HG03469 (cell line): ENCODE measurements around the gene MYBBP1A.
"Not testable (repeated sequence)": the region's sequence is repeated elsewhere in the genome, so short reads cannot be mapped to it uniquely, and the experiment has no call there.

Experiments
- ATAC-seq: cut with Tn5 transposase; IDR thresholded peaks from one replicate; pipeline ENCODE4 v1.9.1; 2021; ENCODE audit warnings: mild to moderate bottlenecking, moderate library complexity, moderate number of reproducible peaks; ENCODE audit not compliant: unreplicated experiment

The MYBBP1A gene

DNA sequence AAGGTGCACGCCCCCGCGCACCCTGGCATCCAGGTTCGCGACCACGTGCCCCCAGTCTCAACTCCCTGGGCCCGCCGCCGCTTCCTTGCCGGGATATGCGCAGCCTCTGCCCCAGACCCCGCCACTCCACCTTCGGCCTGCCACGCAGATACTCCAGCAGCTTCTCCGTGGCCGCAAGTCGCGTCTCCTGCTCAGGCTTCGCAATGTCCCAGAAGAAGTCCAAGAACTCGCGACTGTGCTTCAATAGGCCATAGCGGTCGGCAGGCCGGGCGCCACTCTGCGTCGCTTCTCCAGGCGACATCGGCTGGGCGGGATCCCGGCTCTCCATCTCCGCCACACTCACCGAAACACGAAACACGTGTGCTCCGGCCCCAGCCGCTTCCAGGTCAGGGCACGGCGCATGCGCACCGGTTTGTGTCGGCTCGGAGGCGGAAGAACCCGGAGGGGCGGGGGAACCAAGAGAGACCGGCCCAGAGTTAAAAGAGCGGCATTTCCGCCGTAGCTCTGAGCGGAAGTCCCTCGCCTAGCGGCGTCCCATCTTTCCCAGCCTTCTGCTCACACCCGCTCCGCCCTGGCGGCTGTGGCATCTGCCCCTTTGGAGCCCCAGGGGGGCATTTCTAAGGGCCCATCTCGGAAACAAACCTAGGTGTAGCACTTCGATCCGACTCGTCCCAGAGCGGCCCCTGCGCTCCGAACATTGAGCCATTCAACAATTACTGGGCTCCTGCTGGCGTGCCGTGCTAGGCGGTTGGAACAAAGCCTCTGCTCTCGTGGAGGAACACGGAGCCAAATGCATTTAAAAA lies at the start of gene MYBBP1A:
Gene MYBBP1A, minus strand, starts transcription at position 388 of the 803 bp plus-strand sequence. Its CDS starts 60 bp downstream, at position 328.
- ATAC-seq, result peak; percentile 60

- not testable (repeated sequence) for ATAC-seq
Measured at GRCh38 chr17:4604736-4605135, 49.6 kb upstream of the MYBBP1A start.

DNA sequence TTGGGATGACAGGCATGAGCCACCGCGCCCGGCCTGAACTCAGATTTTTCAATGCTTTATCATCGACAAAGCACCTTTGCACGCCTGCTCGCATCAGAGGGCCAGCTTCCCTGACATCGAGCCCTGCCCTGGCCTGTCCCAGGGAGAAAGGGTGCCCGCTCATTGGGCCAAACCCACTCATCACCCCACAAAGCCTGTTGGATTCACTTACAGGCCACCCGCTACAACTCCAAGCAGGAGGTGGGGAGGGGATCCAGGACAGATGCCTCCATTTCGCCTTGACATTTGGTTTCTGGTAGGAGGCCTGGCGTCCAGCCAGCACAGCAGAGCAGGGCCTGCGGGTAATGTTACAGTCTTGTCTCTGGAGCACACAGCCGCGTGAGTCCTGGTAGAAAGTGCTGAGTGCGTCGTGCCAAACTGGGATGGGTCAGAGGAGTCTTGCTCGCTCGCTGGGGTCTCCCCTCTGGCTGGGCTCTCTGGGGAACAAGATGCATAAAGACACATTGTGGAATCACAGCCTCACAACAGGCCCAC lies 49.0 kb upstream of the MYBBP1A start:
- ATAC-seq, result no peak

DNA sequence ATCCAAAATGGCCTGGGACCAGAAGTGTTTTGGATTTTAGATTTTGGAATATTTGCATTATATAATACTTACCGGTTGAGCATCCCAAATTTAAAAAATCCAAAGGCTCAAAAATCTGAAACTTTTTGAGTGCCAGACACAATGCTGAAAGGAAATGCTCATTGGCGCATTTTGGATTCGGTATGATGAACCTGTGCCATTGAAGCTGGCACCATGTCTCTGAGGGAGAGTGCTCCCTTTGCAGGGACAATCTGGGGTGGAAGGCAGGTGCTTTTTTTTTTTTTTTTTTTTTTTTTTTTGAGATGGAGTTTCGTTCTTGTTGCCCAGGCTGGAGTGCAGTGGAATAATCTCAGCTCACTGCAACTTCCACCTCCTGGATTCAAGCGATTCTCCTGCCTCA lies 46.9 kb upstream of the MYBBP1A start:
- no peak for ATAC-seq

GRCh38 chr17:4601326-4601725 lies 46.1 kb upstream of the MYBBP1A start:
- no peak for ATAC-seq

DNA sequence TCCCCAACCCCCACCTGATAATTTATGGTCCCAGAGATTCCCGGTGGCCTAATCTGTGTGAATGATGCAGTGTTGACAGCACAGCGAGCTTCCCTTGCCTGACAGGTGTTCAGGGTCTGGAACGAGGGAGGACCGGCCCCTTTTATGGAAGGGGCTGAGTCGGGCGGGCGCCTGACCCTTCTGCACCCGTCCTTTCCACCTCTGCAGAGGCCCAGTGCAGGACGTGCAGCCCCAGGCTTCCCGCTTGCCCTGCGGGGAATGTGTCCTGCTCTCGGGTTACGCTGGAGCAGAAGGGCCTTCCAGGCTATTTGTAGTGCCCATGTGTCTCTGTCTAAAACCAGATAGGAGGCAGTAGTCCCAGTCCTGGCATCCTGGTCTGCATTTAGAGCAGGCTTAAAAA lies 45.4 kb upstream of the MYBBP1A start:
- no peak for ATAC-seq

DNA sequence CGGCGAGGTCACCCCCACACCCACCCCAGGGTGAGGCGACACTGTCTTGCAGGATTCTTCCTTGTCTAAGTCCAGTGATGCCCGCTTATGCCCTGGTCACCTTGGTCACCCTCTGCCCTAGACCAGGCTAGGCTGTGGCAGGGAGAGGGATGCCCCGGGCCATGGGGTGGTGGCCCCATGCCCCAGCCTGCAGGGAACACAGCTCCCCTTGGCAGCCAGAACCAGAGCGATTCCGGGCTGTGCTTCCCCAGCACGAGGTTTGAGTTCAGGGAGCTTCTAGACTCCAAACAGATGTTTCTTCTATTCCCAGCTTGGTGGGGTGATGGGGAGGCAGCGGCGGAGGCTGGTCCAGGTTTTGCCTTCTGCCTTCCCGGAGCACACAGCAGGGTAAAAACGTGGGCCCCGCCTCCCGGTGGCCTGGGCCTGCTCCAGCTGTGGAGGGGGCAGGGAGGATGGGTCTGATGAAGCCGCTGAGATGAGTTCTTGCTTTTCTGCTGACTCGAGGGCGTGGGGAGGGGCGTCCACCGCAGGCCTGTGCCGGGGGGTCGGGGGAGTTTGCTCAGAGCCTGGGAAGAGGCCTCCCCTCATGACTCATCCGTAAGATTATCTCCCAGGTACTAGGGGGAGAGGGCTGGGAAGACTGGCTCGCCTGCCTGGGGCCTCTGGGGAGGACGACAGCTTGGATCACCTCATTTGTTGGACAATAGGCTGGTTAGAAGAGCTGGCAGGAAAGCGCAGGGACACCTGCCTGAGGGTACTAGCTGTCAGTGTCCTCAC lies 44.5 kb upstream of the MYBBP1A start:
- ATAC-seq, result no peak

GRCh38 chr17:4598776-4599504 lies 43.8 kb upstream of the MYBBP1A start:
- ATAC-seq, result no peak

GRCh38 chr17:4597975-4598374 lies 42.8 kb upstream of the MYBBP1A start:
- no peak for ATAC-seq

GRCh38 chr17:4596636-4597380 lies 41.6 kb upstream of the MYBBP1A start:
- ATAC-seq, result no peak

DNA sequence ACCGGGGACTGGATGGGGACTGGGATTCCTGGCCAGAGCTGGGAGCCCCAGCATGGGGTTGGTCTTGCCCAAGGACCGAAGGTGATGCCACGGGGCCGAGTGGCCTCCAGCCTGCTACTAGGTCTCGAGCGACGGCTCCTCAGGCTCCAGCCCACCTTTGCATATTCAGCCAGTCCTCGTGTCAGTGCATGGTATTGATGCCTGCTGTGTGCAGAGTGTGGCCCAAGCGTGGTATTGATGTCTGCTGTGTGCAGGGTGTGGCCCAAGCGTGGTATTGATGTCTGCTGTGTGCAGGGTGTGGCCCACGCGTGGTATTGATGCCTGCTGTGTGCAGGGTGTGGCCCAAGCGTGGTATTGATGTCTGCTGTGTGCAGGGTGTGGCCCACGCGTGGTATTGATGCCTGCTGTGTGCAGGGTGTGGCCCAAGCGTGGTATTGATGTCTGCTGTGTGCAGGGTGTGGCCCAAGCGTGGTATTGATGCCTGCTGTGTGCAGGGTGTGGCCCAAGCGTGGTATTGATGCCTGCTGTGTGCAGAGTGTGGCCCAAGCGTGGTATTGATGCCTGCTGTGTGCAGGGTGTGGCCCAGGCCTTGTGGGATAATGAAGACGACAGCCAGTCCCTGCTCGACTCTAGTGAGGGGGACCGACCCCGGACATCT lies 40.6 kb upstream of the MYBBP1A start:
- ATAC-seq, result not testable (repeated sequence)

DNA sequence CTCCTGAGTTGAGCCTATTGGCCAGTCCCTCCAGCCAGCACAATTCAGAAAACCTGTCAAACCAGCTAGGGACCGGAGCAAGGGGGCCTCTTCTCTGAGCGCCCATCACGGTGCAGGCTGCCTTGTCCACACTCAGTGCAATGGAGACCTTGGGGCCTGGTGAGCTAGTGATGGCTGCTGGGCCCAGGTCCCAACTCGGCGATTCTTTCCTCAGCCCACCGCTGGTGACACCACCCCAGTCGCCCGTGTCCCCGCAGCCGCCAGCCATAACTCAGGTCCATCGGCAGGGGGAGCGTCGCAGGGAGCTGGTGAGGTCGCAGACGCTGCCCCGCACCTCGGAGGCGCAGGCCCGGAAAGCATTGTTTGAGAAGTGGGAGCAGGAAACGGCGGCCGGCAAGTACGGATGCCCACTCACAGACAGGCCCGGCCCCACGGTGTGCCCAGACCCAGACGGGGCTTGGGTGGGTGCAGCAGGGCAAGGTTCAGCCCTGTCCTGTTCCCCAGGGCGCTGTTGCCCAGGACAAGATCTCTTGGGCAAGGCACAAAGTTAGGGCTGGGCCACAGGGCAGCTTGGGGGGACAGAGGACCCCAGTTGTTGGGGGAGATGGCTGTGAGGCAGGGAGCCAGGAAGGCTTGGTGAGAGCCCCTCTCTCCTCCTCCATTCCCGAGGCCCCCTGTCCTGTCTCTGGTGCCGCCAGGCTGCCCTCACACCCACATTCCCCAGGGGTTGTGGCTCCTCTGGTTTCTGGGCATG lies 39.9 kb upstream of the MYBBP1A start:
- no peak for ATAC-seq

- ATAC-seq, result no peak
Measured at GRCh38 chr17:4594406-4594805, 39.2 kb upstream of the MYBBP1A start.

DNA sequence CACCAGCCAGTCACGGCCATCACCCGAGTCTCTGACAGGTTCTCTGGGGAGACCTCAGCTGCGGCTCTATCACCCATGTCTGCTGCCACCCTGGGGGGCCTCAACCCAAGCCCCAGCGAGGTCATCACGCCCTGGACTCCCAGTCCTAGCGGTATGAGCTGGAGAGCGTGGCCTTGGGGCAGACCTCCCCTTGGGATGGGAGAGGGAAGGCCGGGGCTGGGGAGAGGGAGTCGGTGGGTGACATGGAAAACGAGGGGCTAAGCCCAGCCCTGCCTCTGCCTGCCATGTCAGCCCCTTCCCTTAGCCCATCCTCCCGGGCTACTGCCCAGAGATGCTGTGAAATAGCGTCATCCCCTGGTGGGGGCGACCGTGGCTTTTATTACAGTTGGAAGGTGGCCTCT lies 37.8 kb upstream of the MYBBP1A start:
- ATAC-seq, result no peak

DNA sequence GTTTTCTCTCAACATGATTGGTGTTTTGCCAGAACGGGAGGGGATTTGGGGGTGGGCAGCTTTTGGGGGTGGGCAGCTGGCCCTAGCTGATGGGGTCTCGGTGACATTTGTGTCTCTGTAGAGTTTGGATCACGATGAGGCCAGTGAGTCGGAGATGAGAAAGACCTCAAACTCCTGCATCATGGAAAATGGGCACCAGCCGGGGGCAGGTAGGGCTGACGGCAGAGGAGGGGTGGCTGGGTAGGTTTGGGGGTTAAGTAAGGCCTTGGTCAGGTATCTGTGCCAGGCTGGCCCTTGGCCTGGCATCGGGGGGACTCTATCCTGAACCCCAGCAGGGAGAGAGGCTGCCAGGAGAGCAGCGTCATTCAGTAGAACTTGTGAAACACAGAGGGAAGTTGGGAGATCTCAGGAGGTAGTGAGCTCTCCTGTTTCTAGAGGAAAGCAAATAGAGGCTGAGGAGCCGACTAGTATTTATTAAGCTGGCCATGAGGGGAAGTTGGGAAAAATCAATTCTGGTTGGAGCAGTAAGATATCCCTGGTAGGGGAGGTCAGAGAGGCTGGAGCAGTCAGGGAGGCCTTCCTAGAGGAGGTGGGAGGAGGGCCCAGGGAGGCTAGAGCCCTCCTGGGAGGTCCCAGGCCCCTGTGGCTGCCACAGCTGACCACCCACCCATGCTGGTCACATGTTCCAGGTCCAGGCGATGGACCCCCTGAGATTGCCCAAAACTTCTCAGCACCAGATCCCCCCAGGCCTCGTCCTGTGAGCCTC lies 37.2 kb upstream of the MYBBP1A start:
- ATAC-seq, result no peak

- ATAC-seq, result no peak
Measured at GRCh38 chr17:4591529-4591928, 36.3 kb upstream of the MYBBP1A start.

DNA sequence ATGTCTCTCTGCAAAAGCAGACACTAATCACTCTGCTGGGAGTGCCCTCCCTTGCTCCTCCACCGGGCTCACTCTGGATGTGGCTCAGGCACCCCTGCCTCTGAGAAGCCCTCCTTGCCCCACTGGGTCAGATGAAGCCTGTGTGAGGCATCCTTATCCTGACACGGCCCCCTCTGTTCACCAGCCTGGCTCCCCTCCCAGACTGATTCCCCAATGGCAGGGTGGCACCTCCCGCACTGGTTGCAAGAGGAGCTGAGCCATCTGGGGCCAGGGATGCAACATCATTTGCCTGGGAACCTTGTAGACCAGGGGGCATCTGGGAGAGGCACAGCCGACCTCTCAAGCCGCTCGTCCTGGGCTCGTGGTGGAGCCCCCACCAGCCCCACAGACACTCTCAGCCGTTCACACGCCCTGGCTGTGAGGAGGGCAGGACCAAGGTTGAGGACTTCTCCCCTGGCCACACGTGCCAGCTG lies 35.8 kb upstream of the MYBBP1A start:
- ATAC-seq, result no peak

GRCh38 chr17:4590042-4590441 lies 34.9 kb upstream of the MYBBP1A start:
- ATAC-seq, result not testable (repeated sequence)
